Fibroblast of skin of left quadriceps (primary cell): ENCODE measurements around the gene ZSWIM9.
A peak's percentile ranks its signal among the peaks of the same experiment; 100 is the strongest.

ENCODE experiments used
- DNase-seq, 2 experiments: peaks; one replicate each; pipeline ENCODE4 v3.0.0-alpha.2; 2013; ENCODE audit warnings: low read depth in 2 of 2

Gene ZSWIM9

GRCh38 chr19:48174445-48175030 lies 4.1 kb downstream of the ZSWIM9 start:
- DNase-seq = no peak

- DNase-seq = no peak
These were observed 5.1 kb downstream of the ZSWIM9 start for GRCh38 chr19:48175578-48175977.

GRCh38 chr19:48176226-48176625 lies 5.7 kb downstream of the ZSWIM9 start:
- no peak for DNase-seq

- DNase-seq = no peak
These were observed 11.0 kb downstream of the ZSWIM9 start for GRCh38 chr19:48181505-48181904.

- no peak for DNase-seq
These were observed 12.0 kb downstream of the ZSWIM9 start for GRCh38 chr19:48182434-48182833.

- no peak for DNase-seq
These were observed 12.9 kb downstream of the ZSWIM9 start for GRCh38 chr19:48183356-48183755.

GRCh38 chr19:48186015-48186414 lies 15.5 kb downstream of the ZSWIM9 start:
- no peak for DNase-seq

- DNase-seq = no peak
These were observed 16.1 kb downstream of the ZSWIM9 start for GRCh38 chr19:48186541-48186991.

- no peak for DNase-seq
These were observed 19.9 kb downstream of the ZSWIM9 start for GRCh38 chr19:48190288-48190884.

GRCh38 chr19:48190885-48191284 lies 20.4 kb downstream of the ZSWIM9 start:
- DNase-seq = no peak

- DNase-seq = no peak
These were observed 22.3 kb downstream of the ZSWIM9 start for GRCh38 chr19:48192750-48193149.

GRCh38 chr19:48194041-48194843 lies 23.8 kb downstream of the ZSWIM9 start:
- no peak for DNase-seq

GRCh38 chr19:48194844-48195830 lies 24.7 kb downstream of the ZSWIM9 start:
- DNase-seq = no peak

GRCh38 chr19:48196321-48196763 lies 25.9 kb downstream of the ZSWIM9 start:
- no peak for DNase-seq

GRCh38 chr19:48196933-48197665 lies 26.6 kb downstream of the ZSWIM9 start:
- DNase-seq = no peak

- no peak for DNase-seq
These were observed 32.8 kb downstream of the ZSWIM9 start for GRCh38 chr19:48203222-48203793.

GRCh38 chr19:48203794-48204628 lies 33.5 kb downstream of the ZSWIM9 start:
- peak; percentile 82 to 88 for DNase-seq

- DNase-seq = no peak
These were observed 36.1 kb downstream of the ZSWIM9 start for GRCh38 chr19:48206397-48207093.

GRCh38 chr19:48210005-48210404 lies 39.5 kb downstream of the ZSWIM9 start:
- no peak for DNase-seq
